Measurements from ENCODE around the gene UBAP1. TPM values are rescaled to one million over a fixed set of nuclear protein-coding genes. Genes with fewer than 3 reads are reported as not detected.
"Not testable (repeated sequence)": the region's sequence is repeated elsewhere in the genome, so short reads cannot be mapped to it uniquely, and the experiment has no call there.

The UBAP1 gene
- total RNA-seq = 33.8 TPM

DNA sequence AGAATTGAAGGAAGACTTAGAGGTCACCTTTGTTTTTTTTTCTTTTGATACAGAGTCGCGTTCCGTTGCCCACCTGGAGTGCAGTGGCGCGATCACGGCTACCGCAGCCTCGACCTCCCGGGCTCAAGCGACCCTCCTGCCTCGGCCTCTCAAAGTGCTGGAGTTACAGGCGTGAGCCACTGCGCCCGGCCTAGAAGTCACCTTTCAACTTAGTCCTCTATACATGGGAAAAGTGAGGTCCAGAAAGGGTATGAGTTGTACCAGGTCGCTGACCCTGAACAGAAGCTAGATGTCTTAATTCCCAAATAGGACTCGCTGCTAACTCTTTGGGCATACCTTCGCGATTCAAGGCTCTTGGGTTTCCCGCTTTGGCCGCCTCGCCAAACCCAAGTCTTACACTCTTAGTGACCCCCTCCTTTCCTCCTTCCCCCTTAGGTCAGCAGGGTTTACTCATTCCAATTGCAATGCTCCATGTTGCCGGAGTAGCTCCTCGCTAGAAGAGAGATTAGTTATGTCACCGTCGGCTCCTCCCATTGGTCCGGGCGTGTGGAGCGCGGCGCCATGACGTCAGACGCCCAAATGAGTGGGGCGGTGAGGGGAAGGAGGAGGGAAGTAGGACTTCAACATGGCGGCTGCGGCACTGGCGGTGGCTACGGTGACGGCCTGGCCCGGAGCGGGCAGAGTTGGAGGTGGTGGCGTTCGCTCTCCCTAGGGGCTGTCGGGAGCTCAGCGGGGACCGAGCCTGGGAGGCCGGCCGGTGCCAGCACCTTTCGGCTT is at the start of gene UBAP1:
Gene UBAP1 (plus strand): TSS at position 608 of the 777 bp plus-strand sequence. CDS start 41,872 bp downstream, outside the sequence.
- peak; percentile 99 for DNase-seq

GRCh38 chr9:34131571-34131970 is 47.3 kb upstream of the UBAP1 start:
- no peak for DNase-seq

GRCh38 chr9:34133436-34133949 is 45.4 kb upstream of the UBAP1 start:
- no peak for DNase-seq

DNA sequence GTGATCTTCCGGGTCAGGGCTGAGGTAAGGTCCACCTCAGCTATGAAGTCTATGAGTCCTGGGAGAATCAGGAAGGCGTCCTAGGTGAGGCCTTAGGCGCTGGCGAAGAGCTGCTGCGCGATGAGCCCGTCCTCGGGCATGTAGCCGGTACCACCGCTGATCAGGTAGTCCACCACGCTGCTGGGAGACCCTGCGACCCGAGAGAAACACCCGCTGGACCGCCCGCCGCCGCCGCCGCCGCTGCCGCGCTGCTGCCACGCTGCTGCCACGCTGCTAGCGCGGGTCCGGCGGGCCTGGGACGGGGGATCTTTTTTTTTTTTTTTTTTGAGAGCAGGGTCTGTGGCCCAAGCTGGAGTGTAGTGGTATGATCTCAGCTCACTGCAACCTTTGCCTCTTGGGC is 44.3 kb upstream of the UBAP1 start:
- DNase-seq = no peak

GRCh38 chr9:34138644-34139043 is 40.2 kb upstream of the UBAP1 start:
- not testable (repeated sequence) for DNase-seq

DNA sequence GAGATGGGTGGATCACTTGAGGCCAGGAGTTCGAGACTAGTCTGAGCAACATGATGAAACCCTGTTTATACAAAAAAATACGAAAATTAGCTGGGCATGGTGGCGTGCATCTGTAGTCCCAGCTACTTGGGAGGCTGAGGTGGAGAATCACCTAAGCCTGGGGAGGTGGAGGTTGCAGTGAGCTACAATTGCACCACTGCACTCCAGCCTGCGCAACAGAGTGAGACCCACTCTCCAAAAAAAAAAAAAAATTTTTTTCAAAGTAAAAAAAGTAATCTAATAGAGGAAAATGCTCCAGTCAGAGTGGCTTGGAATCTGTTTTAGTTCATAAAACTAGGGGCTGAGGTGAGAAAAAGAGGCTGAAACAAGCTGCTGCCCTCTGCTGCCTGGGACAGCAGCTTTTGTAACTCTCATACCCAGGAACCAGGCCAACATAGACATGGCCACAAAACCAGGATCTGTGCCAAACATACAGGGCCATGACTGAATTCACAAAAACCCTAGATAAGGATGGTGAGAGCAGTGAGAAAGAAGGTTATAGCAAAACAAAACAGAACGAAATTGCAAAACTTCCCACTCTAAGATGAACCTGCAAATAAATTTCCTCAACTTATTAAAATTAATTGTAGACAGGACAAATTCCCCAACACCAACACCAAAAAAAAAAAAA is 39.2 kb upstream of the UBAP1 start:
- DNase-seq = peak; percentile 67

DNA sequence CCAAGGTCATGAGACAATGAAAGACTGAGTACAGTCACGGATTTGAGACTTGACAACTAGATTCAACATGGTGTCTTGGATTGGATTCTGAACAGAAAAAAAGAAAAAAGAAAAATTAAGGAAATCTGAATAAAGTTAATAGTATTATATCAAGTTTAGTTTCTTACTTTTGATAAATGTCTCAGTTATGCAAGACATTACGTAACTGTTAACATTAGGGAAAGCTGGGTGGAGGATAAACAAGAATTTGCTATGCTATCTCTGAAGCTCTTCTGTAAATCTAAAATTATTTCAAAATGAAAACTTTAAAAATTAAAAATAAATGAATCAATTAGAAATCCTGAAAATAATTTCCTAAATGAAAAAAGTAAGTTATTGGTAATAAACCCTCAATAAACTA is 38.0 kb upstream of the UBAP1 start:
- DNase-seq = no peak

GRCh38 chr9:34143116-34143515 is 35.7 kb upstream of the UBAP1 start:
- no peak for DNase-seq

GRCh38 chr9:34145165-34145564 is 33.7 kb upstream of the UBAP1 start:
- DNase-seq = no peak

GRCh38 chr9:34151398-34151797 is 27.4 kb upstream of the UBAP1 start:
- no peak for DNase-seq

GRCh38 chr9:34154057-34154456 is 24.8 kb upstream of the UBAP1 start:
- DNase-seq = no peak

- DNase-seq = no peak
Observed at GRCh38 chr9:34157318-34157717, 21.5 kb upstream of the UBAP1 start.

GRCh38 chr9:34157898-34158297 is 20.9 kb upstream of the UBAP1 start:
- DNase-seq = no peak

GRCh38 chr9:34158362-34158869 is 20.4 kb upstream of the UBAP1 start:
- DNase-seq = peak; percentile 22

DNA sequence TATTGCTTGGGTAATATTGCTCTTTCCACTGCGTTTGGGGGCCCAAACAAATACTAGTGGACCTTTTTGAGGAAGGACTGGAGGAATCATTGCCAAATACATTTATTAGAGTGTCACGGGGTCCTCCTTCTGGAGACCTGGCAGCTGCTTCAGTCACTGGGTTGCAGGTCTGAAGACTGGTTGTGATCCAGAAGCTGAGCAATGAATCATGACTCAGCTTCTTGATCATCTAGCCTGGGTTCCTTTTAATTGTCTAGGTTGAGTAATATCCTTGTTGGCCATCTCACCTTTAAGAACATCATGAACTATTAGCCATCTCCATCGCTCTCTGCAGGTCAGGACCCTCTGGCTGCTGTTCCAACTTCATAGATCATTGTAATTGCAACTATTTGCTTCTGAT is 15.4 kb upstream of the UBAP1 start:
- DNase-seq = no peak

GRCh38 chr9:34169125-34169524 is 9.7 kb upstream of the UBAP1 start:
- no peak for DNase-seq

- DNase-seq = peak; percentile 61
Observed at GRCh38 chr9:34170237-34170991, 8.4 kb upstream of the UBAP1 start.

DNA sequence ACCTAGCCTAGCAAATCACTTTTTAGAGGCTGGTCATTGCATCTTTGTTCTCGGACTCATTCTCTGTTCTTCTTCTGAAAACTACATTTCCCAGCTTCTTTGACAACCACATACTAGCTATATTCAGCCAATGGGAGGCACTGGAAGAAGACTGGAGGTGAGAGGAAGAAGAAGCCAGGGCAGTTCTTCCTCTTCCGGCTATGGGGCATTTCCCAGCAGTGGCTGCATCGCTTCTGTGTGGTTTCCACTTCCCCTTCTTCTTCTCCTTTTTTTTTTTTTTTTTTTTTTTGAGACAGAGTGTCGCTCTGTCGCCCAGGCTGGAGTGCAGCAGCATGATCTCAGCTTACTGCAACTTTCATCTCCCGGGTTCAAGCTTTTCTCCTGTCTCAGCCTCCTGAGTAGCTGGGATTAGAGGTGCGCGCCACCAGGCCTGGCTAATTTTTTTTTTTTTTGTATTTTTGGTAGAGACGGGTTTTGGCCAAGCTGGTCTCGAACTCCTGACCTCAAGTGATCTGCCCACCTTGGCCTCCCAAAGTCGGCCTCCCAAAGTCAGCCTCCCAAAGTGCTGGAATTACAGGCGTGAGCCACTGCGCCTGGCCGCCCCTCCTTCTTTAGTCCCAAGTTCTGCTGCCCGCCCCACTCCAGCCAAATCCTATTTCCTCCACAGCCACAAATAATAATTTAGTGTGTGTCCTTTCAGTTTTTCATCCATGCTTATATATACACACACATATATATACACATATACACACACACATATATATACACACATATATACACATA is 6.9 kb upstream of the UBAP1 start:
- DNase-seq = no peak

- no peak for DNase-seq
Observed at GRCh38 chr9:34176089-34176488, 2.8 kb upstream of the UBAP1 start.

GRCh38 chr9:34177593-34178435 is 1.0 kb upstream of the UBAP1 start:
- no peak for DNase-seq

Data from tongue (tissue), 2 donors.